CD4-positive, alpha-beta memory T cell (primary cell): ENCODE results near the gene ZNF385D. TPM values are rescaled to one million over a fixed set of nuclear protein-coding genes. Genes with fewer than 3 reads are reported as not detected.

Experiments used
- CTCF ChIA-PET: fragments of 350-600 bp; sonication (Branson Sonifier 250); formaldehyde crosslinking; loops from one replicate; lab custom pipeline; 2021; ENCODE audit warnings: inconsistent platforms; ENCODE audit not compliant: partially characterized antibody; lab: Charles Lee
- POLR2A ChIA-PET: fragments of 350-600 bp; sonication (Branson Sonifier 250); formaldehyde crosslinking; loops from one replicate; lab custom pipeline; 2021; ENCODE audit not compliant: partially characterized antibody; lab: Charles Lee
- DNase-seq, 5 donors: peaks; one replicate each; pipeline versions ENCODE4 v3.0.0 to v3.0.0-alpha.2; 2020 to 2022; ENCODE audit warnings: mixed read lengths in 1 of 5
- H3K27ac ChIP-seq: one replicate; pipeline ENCODE4 v1.7.0; 2013; ENCODE audit warnings: low read depth, low read length
- H3K27me3 ChIP-seq: 2 replicates; pipeline ENCODE4 v1.7.0; 2013; ENCODE audit warnings: mild to moderate bottlenecking, low read length, moderate library complexity; ENCODE audit not compliant: insufficient read depth
- H3K36me3 ChIP-seq: 2 replicates; pipeline ENCODE4 v1.7.0; 2013; ENCODE audit warnings: mild to moderate bottlenecking, low read length, moderate library complexity; ENCODE audit not compliant: insufficient read depth
- H3K4me1 ChIP-seq: 2 replicates; pipeline ENCODE4 v1.7.0; 2013; ENCODE audit warnings: mild to moderate bottlenecking, low read length, moderate library complexity; ENCODE audit not compliant: insufficient read depth
- H3K4me3 ChIP-seq, 2 donors: one replicate each; pipeline ENCODE4 v1.7.0; 2013; ENCODE audit warnings: low read length in 2 of 2, mild to moderate bottlenecking in 1 of 2
- H3K9me3 ChIP-seq, 2 donors: one replicate each; pipeline ENCODE4 v1.7.0; 2013; ENCODE audit warnings: low read length in 2 of 2, control low read depth in 1 of 2; ENCODE audit not compliant: control insufficient read depth in 1 of 2
- H3K27ac Mint-ChIP-seq, 7 donors: one replicate each; pipeline ENCODE4 v1.8.0; 2020 to 2021; ENCODE audit warnings: mixed read lengths in 7 of 7, mild to moderate bottlenecking in 6 of 7, inconsistent platforms in 3 of 7, moderate library complexity in 3 of 7
- H3K27me3 Mint-ChIP-seq, 2 donors: one replicate each; pipeline ENCODE4 v1.8.0; 2020 to 2021; ENCODE audit warnings: mixed read lengths in 2 of 2
- H3K36me3 Mint-ChIP-seq, 2 donors: one replicate each; pipeline ENCODE4 v1.8.0; 2020 to 2021; ENCODE audit warnings: mixed read lengths in 2 of 2, inconsistent platforms in 1 of 2, mild to moderate bottlenecking in 1 of 2
- H3K4me1 Mint-ChIP-seq, 4 donors: one replicate each; pipeline ENCODE4 v1.8.0; 2020 to 2021; ENCODE audit warnings: mixed read lengths in 4 of 4, mild to moderate bottlenecking in 1 of 4
- H3K4me3 Mint-ChIP-seq, 8 donors: one replicate each; pipeline ENCODE4 v1.8.0; 2020 to 2021; ENCODE audit warnings: mixed read lengths in 8 of 8, mild to moderate bottlenecking in 7 of 8, moderate library complexity in 6 of 8, inconsistent platforms in 3 of 8
- H3K9me3 Mint-ChIP-seq, 8 donors: one replicate each; pipeline ENCODE4 v1.8.0; 2020 to 2021; ENCODE audit warnings: mixed read lengths in 8 of 8, mild to moderate bottlenecking in 5 of 8, inconsistent platforms in 3 of 8, moderate library complexity in 1 of 8
- intact Hi-C: fragments of 100-400 bp; cut with micrococcal nuclease; formaldehyde crosslinking; loops from one replicate; pipeline ENCODE4 v1.15.1; 2023
- polyA plus RNA-seq, 2 donors: library from polyadenylated mRNA; unstranded; fragments of 300-500 nt; fragmentation: Illumina TruSeq; gene quantifications; one replicate each; pipeline ENCODE4 v1.2.3, GENCODE V29; 2021
- total RNA-seq, 2 experiments: library from RNA; stranded (reverse); gene quantifications; one replicate each; pipeline ENCODE4 v1.2.3, GENCODE V29; 2021

Gene ZNF385D
- total and polyA plus RNA-seq, 4 experiments from 2014 or later, result not detected

DNA sequence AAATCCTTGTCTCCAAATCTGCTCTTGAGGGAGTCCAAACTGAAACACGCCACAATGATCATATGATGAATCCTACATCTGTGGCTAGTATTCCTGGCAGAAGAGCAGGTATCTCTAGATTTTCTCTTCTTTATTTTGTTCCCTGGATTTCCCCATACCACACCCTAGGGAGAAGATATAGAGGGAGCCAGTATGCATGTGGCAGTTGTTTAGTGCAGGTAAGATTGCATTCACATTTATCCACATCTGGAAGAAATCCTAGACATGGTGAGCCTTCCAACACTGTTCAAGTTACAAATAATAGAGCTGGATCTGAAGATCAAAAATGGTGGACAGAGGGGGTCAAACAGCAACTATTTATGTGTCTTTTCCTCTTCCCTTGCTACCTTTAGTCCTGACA lies 316.7 kb downstream of the ZNF385D start:
- peaks cover 0 to 3% of the 10 kb centered on the region in 2 donors for H3K9me3 ChIP-seq
- no peaks in the 10 kb centered on the region for H3K27me3 ChIP-seq
- H3K36me3 Mint-ChIP-seq, result no peaks in the 10 kb centered on the region
- intact Hi-C loops, result no loop called here
- H3K27ac ChIP-seq, result no peak overlapping the region
- ChIA-PET CTCF (no interaction called here), POLR2A (no interaction called here)
- DNase-seq, result no peak
- H3K27ac Mint-ChIP-seq, result no peak overlapping the region
- H3K36me3 ChIP-seq, result no peaks in the 10 kb centered on the region
- peaks cover 0 to 12% (median 6%) of the 10 kb centered on the region in 8 donors for H3K9me3 Mint-ChIP-seq
- no peaks in the 10 kb centered on the region for H3K4me1 ChIP-seq
- no peaks in the 10 kb centered on the region for H3K4me1 Mint-ChIP-seq
- no peak overlapping the region for H3K4me3 Mint-ChIP-seq
- H3K27me3 Mint-ChIP-seq, result no peaks in the 10 kb centered on the region
- no peak overlapping the region for H3K4me3 ChIP-seq

DNA sequence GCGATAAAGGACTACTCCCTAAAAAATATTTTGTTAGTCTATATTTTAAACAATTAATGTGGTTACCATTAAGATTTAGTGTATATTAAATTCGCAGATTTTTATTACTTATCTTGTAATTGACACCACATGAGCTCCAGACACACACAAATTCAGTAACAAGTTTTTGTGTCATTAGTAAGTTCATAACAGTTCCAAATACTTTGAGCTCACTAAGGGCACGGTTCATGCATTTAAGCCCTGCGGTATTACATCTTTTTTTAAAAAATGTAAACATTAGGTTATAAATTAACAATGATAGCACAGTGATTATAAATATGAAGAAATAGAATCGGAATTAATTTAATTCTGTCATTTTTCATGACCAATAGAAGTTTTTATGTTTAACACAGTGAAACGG lies 317.3 kb downstream of the ZNF385D start:
- Histone ChIP-seq H3K27me3 (no peaks in the 10 kb centered on the region), H3K36me3 (no peaks in the 10 kb centered on the region), H3K27ac (no peak overlapping the region), H3K4me1 (no peaks in the 10 kb centered on the region), H3K4me3 (no peak overlapping the region), H3K9me3 (peaks cover 0 to 3% of the 10 kb centered on the region in 2 donors)
- H3K27me3 Mint-ChIP-seq, result no peaks in the 10 kb centered on the region
- ChIA-PET POLR2A (no interaction called here), CTCF (no interaction called here)
- H3K36me3 Mint-ChIP-seq, result no peaks in the 10 kb centered on the region
- peaks cover 0 to 12% (median 6%) of the 10 kb centered on the region in 8 donors for H3K9me3 Mint-ChIP-seq
- intact Hi-C loops, result no loop called here
- H3K27ac Mint-ChIP-seq, result no peak overlapping the region
- H3K4me1 Mint-ChIP-seq, result no peaks in the 10 kb centered on the region
- H3K4me3 Mint-ChIP-seq, result no peak overlapping the region
- DNase-seq, result no peak

DNA sequence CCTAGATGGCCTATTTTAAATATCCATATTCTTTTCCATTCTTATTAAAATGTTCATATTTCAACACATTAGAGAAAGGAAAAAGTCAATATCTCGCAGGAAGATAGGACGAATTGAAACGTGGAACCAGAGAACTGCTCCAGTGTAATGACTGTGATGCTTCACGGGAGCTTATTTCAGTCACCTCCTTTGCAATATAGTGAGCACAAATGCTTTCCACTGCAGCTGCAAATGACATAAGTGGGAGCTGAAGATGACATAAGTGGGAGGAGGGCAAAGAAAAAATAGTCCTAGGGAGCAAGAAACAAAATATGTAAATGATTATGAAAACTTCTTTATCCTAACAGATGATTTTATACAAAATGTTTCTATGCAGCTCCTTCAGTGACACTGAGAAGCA lies 324.1 kb downstream of the ZNF385D start:
- Histone ChIP-seq H3K27me3 (no peaks in the 10 kb centered on the region), H3K36me3 (no peaks in the 10 kb centered on the region), H3K27ac (no peak overlapping the region), H3K4me1 (no peaks in the 10 kb centered on the region), H3K4me3 (no peak overlapping the region), H3K9me3 (no peaks in the 10 kb centered on the region)
- intact Hi-C loops, result no loop called here
- Mint-ChIP-seq H3K27me3 (no peaks in the 10 kb centered on the region), H3K9me3 (peaks cover 0 to 7% (median 3%) of the 10 kb centered on the region in 8 donors), H3K4me1 (no peaks in the 10 kb centered on the region), H3K27ac (no peak overlapping the region), H3K4me3 (no peak overlapping the region), H3K36me3 (no peaks in the 10 kb centered on the region)
- no peak for DNase-seq
- ChIA-PET POLR2A (no interaction called here), CTCF (no interaction called here)

DNA sequence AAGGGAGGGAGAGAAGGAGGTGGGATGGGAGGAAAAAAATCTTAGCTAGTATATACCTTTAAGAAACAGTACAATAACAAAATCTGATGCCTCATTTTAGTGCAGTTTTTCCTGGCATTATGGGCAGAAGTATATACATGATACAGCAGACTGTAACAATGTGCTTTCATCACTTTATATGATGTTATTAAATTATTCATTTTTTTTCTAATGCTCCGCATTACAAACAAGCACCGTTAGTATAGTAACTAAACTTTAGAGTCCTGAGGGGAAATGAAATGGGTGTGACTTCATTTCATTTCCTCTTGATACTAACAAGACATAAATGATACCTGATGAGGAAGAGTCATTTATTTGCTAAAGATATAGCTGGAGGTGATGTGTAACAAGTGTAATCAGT lies 325.3 kb downstream of the ZNF385D start:
- H3K4me1 ChIP-seq, result no peaks in the 10 kb centered on the region
- no peaks in the 10 kb centered on the region for H3K4me1 Mint-ChIP-seq
- no peak for DNase-seq
- ChIA-PET POLR2A (no interaction called here), CTCF (no interaction called here)
- H3K27me3 ChIP-seq, result no peaks in the 10 kb centered on the region
- intact Hi-C loops, result no loop called here
- H3K27ac ChIP-seq, result no peak overlapping the region
- no peaks in the 10 kb centered on the region for H3K9me3 ChIP-seq
- H3K4me3 ChIP-seq, result no peak overlapping the region
- no peaks in the 10 kb centered on the region for H3K27me3 Mint-ChIP-seq
- no peaks in the 10 kb centered on the region for H3K36me3 Mint-ChIP-seq
- no peak overlapping the region for H3K4me3 Mint-ChIP-seq
- H3K36me3 ChIP-seq, result no peaks in the 10 kb centered on the region
- peaks cover 0 to 5% (median 3%) of the 10 kb centered on the region in 8 donors for H3K9me3 Mint-ChIP-seq
- H3K27ac Mint-ChIP-seq, result no peak overlapping the region

DNA sequence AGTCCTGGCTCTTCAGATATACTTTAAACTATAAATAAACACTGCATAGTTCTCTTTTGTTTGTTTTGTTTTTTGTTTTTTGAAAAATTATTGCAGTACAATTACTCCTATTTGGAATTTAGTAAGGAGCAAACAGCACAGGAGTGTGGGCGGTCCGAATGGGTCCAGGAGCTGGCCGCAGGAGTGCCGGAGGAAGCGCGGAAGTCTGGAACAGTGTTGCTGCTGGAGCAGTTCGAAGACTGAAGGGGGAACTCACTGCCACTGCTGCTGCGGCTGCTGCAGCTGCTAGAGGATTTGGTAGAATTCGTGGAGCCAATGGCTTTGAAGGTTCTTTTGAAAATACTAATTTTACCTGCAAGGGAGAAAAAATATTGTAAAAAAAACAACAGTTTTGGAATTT lies 329.9 kb downstream of the ZNF385D start:
- intact Hi-C loops, result no loop called here
- no peaks in the 10 kb centered on the region for H3K36me3 Mint-ChIP-seq
- Histone ChIP-seq H3K27me3 (no peaks in the 10 kb centered on the region), H3K4me1 (no peaks in the 10 kb centered on the region), H3K9me3 (no peaks in the 10 kb centered on the region), H3K4me3 (no peak overlapping the region), H3K36me3 (no peaks in the 10 kb centered on the region), H3K27ac (no peak overlapping the region)
- peaks cover 0 to 9% (median 3%) of the 10 kb centered on the region in 8 donors for H3K9me3 Mint-ChIP-seq
- no peak for DNase-seq
- no peak overlapping the region for H3K4me3 Mint-ChIP-seq
- H3K27ac Mint-ChIP-seq, result no peak overlapping the region
- ChIA-PET POLR2A (no interaction called here), CTCF (no interaction called here)
- H3K4me1 Mint-ChIP-seq, result no peaks in the 10 kb centered on the region
- H3K27me3 Mint-ChIP-seq, result no peaks in the 10 kb centered on the region

DNA sequence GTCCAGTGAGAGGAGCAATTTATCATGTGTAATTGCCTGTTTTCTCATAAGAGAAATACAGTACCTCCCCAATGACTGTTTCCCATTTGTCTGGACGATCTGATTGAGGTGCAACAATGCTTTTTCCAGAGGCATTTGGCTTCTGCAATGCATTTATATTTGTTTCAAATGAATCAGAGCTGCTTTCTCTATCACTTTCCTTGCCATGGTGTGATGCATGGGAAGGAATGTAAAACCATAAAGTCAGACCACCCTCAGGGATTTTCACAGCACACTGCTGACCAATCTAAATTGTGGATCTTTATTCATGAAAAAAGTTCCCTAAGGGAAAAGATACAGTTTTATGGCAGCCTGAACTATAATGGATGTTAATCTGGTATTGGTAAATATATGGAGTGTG lies 333.0 kb downstream of the ZNF385D start:
- CTCF ChIA-PET, result no interaction called here
- Histone ChIP-seq H3K9me3 (no peaks in the 10 kb centered on the region), H3K27ac (no peak overlapping the region), H3K27me3 (no peaks in the 10 kb centered on the region), H3K4me3 (no peak overlapping the region), H3K36me3 (no peaks in the 10 kb centered on the region), H3K4me1 (no peaks in the 10 kb centered on the region)
- Mint-ChIP-seq H3K27ac (no peak overlapping the region), H3K9me3 (peaks cover 0 to 7% (median 3%) of the 10 kb centered on the region in 8 donors), H3K27me3 (no peaks in the 10 kb centered on the region), H3K4me3 (no peak overlapping the region), H3K36me3 (no peaks in the 10 kb centered on the region), H3K4me1 (no peaks in the 10 kb centered on the region)
- POLR2A ChIA-PET, result no interaction called here
- DNase-seq, result no peak
- intact Hi-C loops, result no loop called here

DNA sequence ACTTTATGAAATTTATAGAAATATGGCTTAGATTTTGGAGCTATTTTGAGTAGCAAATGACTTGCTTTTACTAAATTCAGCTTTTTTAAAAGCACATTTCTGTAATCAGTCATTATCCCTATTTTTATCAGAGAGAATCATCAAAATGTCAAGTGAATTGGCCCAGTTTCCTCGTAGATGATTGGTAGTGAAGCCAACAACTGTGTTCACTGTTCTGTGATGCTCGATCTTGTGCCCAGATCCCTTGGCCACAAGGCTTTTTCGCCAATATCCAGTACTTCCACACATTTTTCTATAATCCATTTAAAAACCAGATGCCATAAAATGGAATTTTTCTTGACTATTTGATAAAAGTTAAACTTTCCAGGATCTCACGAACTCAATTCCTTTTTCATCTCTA lies 336.5 kb downstream of the ZNF385D start:
- CTCF ChIA-PET, result no interaction called here
- Mint-ChIP-seq H3K36me3 (no peaks in the 10 kb centered on the region), H3K4me3 (no peak overlapping the region), H3K4me1 (no peaks in the 10 kb centered on the region), H3K9me3 (peaks cover 0 to 9% (median 0%) of the 10 kb centered on the region in 8 donors), H3K27ac (no peak overlapping the region), H3K27me3 (no peaks in the 10 kb centered on the region)
- Histone ChIP-seq H3K4me1 (no peaks in the 10 kb centered on the region), H3K9me3 (no peaks in the 10 kb centered on the region), H3K4me3 (no peak overlapping the region), H3K27me3 (no peaks in the 10 kb centered on the region), H3K27ac (no peak overlapping the region), H3K36me3 (no peaks in the 10 kb centered on the region)
- POLR2A ChIA-PET, result no interaction called here
- no peak for DNase-seq
- intact Hi-C loops, result no loop called here

DNA sequence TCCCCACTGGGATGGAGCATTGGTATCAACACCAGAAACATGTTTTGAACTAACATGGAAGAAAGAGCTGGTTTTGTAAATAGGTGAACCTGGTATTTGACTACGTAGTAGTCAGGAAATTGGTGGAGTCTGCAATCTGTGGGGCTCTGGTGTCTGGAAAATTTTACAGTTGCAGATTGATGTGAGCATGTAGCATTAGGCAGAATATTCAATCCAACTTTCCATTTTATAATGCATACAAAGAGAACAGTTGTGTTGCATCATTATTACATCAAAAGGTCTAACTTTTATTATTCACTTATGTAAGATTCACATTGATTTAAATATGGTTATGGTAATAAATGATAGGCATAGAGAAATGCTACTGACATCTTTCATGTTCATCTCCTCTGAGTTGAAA lies 340.0 kb downstream of the ZNF385D start:
- H3K36me3 Mint-ChIP-seq, result no peaks in the 10 kb centered on the region
- no peaks in the 10 kb centered on the region for H3K4me1 Mint-ChIP-seq
- ChIA-PET CTCF (no interaction called here), POLR2A (no interaction called here)
- H3K36me3 ChIP-seq, result no peaks in the 10 kb centered on the region
- H3K4me1 ChIP-seq, result no peaks in the 10 kb centered on the region
- H3K4me3 ChIP-seq, result no peak overlapping the region
- peaks cover 0 to 6% (median 2%) of the 10 kb centered on the region in 8 donors for H3K9me3 Mint-ChIP-seq
- no peaks in the 10 kb centered on the region for H3K27me3 ChIP-seq
- no peak overlapping the region for H3K4me3 Mint-ChIP-seq
- H3K9me3 ChIP-seq, result no peaks in the 10 kb centered on the region
- no peak overlapping the region for H3K27ac ChIP-seq
- DNase-seq, result no peak
- H3K27me3 Mint-ChIP-seq, result no peaks in the 10 kb centered on the region
- intact Hi-C loops, result no loop called here
- H3K27ac Mint-ChIP-seq, result no peak overlapping the region
